GM19099 (cell line): ENCODE measurements around the gene NCLN.

Experiments
- POLR2A ChIP-seq: IDR thresholded peaks from 3 replicates; pipeline ENCODE4 v1.6.1; 2011; ENCODE audit warnings: low read depth; ENCODE audit not compliant: insufficient read length; ENCODE audit errors: extremely low read depth

Gene NCLN

DNA sequence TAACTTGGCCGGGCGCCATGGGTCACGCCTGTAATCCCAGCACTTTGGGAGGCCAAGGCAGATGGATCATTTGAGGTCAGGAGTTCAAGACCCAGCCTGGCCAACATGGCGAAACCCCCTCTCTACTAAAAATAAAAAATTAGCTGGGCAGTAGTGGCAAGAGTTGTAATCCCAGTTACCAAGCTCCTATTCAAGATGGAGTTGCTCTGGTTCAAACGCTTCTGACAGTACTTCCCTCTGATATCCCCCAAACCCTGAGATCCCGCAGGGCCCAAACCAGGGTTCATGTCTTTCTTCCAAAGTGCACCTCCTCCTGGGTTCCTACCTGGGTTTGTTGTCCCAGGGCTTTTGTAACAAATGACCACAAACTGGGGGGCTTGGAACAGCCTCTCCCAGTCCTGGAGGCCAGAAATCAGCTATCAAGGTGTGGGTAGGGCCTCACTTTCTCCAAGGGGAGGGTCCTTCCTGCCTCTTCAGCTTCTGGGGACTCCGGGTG, 52.4 kb downstream of the NCLN start:
- no peak for TF ChIP-seq POLR2A

DNA sequence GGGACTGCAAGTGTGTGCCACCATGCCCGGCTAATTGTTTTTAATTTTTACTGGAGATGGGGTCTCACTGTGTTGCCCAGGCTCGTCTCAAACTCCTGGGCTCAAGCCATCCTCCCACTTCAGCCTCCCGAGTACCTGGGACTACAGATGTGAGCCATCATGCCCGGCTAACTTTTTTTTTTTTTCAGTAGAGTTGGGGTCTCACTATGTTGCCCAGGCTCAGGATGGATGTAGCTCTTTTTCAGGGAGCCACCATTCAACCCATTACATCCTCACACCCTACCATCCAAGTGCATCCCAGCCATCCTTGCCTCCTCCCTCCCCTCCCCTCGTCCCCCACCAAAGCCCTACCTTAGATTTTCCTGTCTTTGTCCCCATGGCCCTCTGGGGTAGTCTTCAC, 53.6 kb downstream of the NCLN start:
- no peak for TF ChIP-seq POLR2A

DNA sequence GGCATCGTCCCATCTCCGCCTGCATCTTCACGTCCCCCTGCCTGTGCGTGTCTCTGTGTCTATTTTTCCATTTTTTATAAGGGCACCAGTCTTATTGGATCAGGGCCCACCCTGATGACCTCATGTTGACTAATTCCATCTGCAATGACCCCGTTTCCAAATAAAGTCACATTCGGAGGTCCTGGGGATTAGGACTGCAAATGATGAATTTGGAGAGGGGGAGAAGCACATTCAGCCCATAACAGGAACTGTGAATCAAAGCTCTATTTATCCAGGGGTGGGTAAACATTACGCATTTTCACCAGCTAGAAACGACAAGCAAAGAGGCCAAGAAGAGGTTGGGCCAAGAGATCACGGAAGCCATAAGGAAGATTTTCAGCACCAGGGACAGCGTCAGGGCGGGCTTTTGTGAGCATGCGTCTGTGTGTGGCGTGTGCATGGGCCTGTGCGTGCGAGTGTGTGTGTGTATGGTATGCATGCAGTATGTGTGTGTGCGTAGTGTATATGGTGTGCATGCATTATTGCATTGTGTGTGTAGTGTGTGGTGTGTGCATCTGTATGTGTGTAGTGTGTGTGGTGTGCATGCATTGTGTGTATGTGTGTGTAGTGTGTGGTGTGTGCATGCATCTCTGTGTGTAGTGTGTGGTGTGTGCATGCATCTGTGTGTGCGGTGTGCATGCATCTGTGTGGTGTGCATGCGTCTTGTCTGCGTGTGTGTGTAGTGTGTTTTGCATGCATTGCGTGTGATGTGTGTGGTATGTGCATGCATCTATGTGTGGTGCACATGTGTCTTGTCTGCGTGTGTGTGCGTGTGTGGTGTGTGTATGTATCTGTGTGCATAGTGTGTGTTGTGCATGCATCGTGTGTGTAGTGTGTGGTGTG, 58.3 kb downstream of the NCLN start:
- no peak for TF ChIP-seq POLR2A

DNA sequence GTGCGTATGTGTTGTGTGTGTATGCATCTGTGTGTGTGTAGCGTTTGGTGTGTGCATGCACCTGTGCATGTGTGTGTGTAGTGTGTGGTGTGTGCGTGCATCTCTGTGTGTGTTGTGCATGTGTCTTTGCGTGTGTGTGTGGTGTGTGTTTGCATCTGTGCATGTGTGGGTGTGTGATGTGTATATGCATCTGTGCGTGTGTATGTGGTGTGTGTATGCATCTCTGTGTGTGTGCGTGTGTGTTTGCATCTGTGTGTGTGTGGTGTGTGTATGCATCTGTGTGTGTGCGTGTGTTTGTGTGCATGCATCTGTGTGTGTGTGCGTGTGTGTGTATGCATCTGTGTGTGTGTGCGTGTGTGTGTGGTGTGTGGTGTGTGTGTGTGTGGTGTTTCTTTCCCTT, 59.3 kb downstream of the NCLN start:
- TF ChIP-seq POLR2A, result no peak

DNA sequence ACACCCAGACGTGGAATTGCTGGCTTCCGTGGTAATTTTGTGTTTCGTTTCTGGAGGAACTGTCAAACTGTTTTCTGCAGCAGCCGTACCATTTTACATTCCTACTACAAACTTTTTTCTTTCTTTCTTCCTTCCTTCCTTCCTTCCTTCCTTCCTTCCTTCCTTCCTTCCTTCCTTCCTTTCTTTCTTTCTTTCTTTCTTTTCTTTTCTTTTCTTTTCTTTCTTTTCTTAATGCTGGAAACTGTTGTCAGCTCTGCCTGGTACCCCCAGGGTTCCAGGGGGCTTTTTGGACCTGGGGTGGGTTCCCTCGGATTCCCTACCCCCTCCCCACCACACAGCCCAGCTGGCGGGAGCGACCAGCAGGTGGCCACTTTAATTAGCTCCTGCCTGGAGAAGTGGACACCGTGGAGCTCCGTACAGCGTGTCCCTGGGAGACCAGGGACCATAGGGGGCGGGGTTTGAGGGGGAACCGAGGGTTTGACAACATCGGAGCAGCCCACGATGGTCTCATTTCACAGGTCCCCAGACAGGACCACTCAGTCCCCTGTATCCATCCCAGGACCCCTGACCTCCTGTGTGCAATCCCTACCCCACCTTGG, 63.1 kb downstream of the NCLN start:
- TF ChIP-seq POLR2A, result no peak

DNA sequence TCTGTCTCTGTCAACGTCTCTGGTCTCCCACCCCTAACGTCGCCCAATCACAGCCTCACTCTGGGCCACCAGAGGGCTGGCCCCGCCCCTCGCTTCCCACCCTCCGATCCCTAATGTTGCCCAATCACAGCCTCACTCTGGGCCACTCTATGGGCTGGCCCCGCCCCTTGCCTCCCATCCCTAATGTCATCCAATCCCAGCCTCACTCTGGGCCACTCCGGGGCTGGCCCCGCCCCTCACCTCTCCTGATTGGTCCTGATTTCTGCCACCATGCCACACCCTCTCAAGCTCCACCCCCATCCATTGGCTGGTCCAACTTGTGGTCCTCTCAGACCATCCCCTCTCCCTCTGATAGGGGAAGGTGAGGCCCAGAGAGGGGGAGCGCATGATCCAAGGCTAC, 63.7 kb downstream of the NCLN start:
- TF ChIP-seq POLR2A, result no peak

DNA sequence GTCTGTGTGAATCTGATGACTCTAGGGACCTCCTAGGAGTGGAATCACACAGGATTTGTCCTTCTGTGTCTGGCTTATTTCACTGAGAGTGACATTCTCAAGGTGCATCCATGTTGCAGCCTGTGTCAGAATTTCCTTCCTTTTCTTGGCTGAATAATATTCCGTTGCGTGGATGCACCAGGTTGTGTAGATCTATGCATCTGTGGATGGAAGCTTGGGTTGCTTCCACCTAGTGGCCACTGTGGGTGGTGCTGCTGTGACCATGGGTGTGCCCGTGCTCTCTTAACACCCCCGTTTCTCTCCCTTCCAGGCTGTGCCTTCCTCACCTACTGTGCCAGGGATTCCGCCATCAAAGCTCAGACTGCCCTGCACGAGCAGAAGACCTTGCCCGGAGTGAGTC, 64.9 kb downstream of the NCLN start:
- no peak for TF ChIP-seq POLR2A

DNA sequence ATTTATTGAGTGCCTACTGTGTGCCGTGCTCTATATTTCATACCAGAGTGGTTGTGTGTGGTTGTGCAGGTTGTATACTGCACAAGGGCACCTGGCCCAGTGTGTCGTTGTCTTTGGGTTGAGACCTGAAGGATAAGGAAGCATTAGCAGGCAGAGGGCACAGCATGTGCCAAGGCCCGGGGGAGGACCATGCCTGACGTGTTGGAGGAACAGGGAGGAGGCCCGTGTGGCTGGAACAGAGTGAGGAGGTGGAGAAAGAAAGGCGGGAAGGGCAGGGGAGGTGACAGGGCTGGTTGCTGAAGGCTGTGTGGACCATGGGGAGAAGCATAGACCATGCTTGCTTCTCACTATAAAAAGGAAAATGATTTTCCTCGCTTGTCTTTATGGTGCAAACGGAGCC, 65.5 kb downstream of the NCLN start:
- TF ChIP-seq POLR2A, result no peak

DNA sequence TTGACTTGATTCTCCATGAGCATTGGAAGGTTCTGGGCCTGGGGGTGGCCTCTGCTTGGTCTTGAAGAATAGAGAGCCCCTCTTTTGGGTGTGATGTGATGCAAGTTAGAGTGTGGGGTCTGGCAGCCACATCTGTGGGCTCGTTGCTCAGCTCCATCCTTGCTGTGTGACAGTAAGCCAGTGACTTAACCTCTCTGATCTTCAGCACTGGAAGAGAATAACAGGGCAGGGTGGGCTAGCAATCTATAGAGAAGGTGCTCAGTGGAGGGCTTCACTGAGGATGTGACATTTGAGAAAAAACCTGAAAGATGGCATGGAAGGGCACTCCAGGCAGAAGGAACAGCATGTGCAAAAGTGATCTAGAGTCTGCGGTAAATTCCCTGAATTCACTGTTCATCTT, 66.9 kb downstream of the NCLN start:
- no peak for TF ChIP-seq POLR2A

DNA sequence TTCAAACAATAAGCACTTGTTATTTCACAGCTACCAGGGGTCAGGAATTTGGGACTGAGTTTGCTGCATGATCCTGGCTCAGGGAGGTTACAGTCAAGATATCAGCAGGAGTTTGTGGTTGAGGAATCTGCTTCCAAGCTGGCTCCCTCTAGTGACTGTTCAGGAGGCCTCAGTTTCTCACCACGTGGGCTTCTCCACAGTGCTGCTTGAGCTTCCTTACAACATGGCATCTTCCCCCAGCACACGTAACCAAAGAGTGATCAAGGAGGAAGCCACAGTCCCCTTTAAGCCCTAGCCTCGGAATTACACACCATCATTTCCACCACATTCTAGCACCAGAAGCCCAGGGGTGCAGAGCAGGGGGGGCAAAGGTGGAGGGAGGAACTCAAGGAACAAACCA, 67.5 kb downstream of the NCLN start:
- TF ChIP-seq POLR2A, result no peak

DNA sequence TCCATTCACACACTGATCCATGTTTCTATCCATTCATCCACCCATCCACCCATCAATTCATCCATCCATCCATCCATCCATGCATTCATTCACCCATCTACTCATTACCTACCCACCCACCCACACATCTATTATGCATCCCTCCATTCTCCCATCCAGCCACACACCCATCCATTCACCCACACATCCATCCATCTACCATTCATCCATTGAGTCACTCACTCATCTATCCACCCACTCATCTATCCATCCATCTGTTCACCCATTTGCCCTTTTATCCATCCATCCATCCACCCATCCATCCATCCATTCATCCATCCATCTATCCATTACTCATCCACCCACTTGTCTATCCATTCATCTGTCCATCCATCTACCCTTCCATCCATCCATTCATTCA, 68.8 kb downstream of the NCLN start:
- TF ChIP-seq POLR2A, result no peak

DNA sequence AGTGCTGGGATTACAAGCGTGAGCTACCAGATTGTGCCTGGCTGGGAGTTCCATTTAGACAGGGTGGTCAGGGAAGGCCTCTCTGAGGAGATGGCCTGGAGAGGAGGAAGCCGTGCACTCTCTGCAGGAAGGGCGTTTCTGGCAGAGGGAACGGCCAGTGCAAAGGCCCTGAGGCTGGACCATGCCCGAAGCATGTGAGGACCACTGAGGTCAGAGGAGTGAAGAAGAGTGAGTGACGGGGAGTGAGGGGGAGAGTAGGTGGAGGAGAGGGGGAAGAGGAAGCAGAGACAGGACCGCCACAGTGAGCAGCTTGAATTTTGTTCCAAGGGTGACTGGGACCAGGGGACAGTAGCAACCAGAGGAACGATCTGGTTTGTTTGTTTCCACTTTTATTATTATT, 71.3 kb downstream of the NCLN start:
- TF ChIP-seq POLR2A, result no peak
